OCI-M2 (cell line): ENCODE measurements around the gene ATP6V1G1.
"Not testable (repeated sequence)": the region's sequence is repeated elsewhere in the genome, so short reads cannot be mapped to it uniquely, and the experiment has no call there.

ENCODE experiments used
- DNase-seq: peaks from one replicate; lab custom pipeline; 2025; ENCODE audit not compliant: unreplicated experiment; lab: John Stamatoyannopoulos, UW

Gene ATP6V1G1

DNA sequence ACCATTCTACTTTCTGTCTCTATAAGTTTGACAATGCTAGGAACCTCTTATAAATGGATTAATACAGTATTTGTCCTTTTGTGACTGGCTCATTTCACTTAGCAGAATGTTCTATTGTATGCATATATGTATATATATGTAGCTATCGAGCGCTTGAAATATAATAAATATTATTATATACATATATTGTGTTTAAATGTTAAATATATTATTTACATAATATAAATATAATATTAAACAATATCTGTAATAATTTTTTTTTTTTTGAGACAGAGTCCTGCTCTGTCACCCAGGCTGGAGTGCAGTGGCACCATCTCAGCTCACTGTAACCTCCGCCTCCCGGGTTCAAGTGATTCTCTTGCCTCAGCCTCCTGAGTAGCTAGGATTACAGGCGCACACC lies 9.4 kb upstream of the ATP6V1G1 start:
- not testable (repeated sequence) for DNase-seq

DNA sequence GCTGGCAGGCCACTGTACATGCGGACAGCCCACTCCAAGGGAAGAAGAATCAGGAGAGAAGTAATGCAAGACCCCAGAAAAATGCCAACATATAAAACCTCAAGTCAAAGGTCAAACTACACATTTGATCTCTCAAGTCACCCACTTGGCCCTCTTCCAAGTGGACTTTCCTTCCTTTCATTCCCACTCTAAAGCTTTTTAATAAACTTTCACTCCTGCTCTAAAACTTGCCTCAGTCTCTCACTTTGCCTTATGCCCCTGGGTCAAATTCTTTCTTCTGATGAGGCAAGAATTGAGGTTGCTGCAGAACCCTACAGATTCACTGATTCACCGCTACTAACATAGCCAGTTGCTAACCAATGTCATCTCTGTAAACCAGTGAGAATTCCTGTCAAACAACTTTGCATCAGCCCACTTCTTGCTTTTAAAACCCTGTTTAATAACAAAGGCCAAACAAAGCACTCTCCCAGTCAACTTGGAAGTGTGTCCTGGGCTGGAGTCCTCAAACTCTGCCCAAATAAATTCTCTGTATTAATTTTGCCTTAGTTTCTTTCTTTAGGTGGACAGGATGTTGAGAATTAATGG lies 6.9 kb upstream of the ATP6V1G1 start:
- DNase-seq, result no peak

DNA sequence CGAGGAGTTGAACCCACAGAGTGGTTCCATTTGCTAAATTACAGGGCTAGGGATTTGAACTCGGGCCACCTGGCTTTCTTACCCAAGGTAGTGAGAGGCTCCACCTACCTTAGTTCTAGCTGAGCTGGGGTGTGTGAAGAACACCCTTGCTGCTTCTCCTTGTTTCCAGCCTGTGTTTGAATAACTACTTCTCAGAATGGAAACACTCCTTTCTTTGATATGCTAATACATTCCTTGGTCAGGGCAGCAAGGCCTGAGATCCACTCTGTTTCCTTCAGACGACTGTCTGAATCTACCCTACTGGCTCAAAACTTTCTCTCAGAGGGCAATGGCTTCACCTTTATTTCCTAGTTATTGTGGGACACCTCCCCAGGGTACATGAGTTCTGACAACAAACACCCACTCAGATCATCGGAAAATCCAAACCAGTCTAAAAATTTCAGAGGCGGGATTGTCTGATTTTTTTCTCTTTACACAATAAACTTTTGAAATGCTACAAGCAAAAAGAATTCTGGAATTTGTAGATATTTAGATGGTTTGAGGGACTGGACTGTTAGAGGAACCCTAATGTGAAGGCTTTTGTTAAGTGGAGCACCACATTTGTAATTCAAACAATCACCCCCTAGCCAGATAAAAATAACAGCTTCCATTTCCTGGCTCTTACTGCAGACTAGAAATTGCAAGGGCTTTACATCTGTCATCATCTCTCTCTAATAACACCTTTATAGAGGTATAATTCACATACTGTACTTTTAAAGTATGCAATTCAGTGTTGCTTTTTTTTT lies 4.0 kb upstream of the ATP6V1G1 start:
- no peak for DNase-seq

DNA sequence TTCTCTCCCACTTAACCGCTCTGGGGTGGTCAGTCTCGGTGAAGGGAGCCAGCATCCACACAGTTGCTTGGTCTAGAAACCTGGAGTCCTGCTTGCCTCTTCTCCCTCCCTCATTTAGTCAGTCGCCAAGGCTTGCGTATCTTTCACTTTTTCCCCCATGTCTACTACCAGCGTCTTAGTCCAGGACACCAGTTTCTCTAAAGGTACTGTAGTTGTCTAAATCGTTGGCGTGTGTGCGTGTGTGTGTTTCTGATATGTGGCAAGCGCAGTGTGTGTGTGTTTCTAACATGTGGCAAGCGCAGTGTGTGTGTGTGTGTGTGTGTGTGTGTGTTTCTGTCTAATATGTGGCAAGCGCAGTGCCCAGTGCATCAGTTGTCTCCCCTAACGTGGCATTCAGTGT lies 641 bp downstream of the ATP6V1G1 start:
- no peak for DNase-seq

DNA sequence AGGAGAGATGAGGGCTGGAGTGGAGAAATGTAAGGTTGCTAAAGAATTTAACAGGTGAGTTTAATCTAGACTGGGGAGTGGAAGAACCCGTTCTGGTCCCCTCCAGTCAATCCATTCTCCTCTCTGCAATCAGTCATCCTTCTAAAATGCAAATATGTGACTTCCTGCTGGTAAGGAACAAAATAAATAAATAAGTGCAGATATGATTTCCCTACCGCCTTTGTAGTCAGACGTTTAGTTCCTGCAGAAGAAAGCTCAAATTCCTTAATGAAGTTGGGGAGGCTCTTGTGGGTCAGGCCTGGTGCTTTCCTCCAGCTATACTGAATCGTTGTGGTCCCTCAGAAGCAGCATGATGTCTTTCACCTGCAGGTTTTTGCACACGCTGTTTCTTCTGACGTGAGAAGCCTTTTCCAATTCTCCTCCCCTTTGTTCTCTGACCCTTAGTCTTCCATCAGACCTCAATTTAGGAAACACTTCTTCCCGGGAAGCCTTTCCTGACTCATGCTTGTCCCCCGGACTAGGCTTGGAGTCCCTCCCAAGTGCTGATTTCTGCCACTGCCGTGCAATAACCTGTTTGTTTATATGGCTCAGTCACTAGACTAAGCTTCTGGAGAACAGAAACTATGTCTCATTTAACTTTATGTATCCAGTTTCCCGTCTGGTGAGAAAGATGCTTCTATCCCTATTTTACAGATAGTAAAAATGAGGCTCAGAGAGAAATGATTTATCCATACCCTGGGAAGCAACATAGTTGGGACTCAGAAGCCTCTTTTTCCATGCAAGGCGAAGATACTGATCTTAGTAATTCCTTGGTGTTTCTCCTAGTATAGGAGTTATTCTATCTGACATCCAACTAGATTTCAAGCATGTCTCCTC lies 1.3 kb downstream of the ATP6V1G1 start:
- no peak for DNase-seq

DNA sequence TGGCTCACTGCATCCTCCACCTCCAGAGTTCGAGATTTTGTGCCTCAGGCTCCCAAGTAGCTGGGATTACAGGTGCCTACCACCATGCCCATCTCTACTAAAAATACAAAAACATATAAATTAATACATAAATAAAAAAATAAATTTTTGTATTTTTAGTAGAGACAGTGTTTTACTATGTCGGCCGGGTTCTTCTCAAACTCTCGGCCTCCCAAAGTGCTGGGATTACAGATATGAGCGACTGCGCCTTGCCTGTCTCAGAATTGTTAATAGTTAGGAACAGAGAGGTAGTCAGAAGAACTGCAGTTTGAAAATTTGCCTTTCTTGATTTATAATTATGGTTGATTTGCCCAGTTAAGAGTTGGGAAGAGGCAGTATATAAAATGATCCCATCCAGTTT lies 2.8 kb downstream of the ATP6V1G1 start:
- no peak for DNase-seq

DNA sequence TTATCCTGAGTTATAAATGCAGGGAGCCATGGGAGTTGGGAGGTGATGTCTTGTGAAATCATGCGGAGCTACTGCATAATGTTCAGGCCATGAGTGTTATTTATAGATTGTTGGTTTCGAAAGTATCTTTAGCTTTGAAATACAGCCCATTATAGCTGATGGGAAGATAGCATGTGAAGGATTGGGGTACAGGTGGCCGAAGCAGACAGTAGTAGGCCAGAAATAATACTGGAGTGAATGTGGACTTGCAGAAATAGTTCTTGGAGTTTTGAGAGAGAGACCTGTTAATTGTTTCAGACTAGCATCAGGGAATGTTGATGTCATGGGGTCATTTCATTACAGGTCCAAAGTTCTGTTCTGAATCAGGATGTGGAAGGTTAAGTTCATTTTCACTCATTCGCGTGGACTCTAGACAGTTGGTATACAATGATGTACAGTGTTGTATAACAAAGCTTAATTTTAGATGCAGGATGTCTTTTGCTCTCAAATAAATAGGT lies 3.8 kb downstream of the ATP6V1G1 start:
- no peak for DNase-seq

DNA sequence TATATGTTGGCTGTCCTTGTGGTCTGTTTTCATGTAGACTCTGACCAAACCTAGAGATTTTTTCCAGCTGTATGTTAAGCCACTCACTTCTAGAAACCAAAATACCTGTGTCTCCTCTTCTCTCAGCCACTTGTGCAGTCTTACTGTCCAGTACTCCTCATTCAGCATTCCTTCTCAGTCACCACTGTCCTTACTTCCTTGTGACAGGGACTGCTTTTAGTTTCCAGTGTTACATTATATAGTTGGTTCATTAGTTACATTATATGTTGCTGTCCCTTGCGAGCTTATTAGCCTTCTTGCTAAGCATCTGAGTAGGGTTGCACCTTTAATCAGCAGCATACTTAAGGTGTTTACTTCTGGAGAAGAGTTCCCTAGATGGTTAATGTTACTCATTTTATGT lies 4.3 kb downstream of the ATP6V1G1 start:
- no peak for DNase-seq

DNA sequence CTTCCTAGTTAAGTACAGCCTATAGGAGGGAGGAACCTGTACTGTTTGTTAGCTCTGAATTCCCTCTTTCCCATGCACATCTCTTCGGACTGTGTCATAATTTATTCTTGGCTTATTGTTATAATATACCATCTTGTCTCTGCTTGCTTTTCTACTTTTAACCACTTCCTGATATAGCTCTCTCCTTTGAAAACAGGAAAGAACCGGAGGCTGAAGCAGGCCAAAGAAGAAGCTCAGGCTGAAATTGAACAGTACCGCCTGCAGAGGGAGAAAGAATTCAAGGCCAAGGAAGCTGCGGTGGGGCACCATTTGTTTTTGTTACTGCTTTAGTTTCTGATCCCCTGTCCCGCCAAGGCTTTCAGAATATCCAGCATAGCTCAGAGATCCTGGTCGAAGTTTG lies 4.8 kb downstream of the ATP6V1G1 start:
- no peak for DNase-seq

DNA sequence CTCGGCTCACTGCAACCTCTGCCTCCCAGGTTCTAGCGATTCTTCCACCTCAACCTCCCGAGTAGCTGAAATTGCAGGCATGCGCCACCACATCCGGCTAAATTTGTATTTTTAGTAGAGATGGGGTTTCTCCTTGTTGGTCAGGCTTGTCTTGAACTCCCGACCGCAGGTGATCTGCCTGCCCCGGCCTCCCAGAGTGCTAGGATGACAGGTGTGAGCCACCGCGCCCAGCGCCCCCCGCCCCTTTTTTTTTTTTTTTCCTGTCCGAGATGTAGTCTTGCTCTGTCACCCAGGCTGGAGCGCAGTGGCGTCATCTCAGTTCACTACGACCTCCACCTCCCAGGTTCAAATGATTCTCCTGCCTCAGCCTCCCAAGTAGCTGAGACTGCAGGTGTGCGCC lies 6.6 kb downstream of the ATP6V1G1 start:
- no peak for DNase-seq

DNA sequence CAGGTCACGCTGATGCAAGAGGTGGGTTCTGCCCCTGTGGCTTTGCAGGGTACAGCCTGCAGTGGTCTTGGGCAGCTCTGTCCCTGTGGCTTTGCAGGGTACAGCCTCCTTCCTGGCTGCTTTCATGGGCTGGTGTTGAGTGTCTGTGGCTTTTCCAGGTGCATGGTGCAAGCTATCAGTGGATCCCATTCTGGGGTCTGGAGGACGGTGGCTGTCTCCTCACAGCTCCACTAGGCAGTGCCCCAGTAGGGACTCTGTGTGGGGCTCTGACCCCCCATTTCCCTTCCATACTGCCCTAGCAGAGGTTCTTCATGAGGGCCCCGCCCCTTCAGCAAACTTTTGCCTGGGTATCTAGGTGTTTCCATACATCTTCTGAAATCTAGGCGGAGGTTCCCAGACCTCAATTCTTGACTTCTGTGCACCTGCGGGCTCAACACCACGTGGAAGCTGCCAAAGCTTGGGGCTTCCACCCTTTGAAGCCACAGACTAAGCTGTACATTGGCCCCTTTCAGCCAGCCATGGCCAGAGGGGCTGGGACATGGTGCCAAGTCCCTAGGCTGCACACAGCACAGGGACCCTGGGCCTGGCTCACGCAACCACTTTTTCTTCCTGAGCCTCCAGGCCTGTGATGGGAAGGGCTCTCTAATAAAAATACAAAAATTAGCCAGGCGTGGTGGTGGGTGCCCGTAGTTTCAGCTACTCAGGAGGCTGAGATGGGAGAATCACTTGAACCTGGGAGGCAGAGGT lies 13.1 kb downstream of the ATP6V1G1 start:
- not testable (repeated sequence) for DNase-seq

DNA sequence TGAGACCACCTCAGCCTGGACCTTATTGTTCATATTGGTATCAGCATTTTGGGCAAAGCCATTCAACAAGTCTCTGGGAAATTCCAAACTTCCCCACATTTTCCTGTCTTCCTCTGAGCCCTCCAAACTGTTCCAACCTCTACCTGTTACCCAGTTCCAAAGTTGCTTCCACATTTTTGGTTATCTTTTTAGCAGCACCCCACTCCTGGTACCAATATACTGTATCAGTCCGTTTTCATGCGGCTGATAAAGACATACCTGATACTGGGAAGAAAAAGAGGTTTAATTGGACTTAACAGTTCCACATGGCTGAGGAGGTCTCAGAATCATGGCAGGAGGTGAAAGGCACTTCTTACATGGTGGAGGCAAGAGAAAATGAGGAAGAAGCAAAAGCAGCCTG lies 14.2 kb downstream of the ATP6V1G1 start:
- not testable (repeated sequence) for DNase-seq

DNA sequence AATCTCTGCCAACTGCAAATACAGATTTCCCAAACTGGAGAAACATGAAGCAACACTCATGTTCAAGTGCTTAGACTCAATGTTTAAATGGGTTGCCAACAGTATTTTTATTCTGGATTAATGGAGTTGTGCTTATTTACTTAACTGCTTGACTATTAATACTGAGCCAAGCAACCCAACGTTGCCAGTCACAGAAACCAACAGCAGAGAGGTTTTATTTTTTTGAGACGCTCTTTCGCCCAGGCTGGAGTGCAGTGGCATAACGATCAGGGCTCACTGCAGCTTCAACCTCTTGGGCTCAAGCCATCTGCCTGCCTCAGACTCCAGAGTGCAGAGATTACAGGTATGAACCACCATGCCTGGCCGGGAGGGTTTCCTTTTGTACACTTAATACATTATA lies 15.1 kb downstream of the ATP6V1G1 start:
- no peak for DNase-seq

DNA sequence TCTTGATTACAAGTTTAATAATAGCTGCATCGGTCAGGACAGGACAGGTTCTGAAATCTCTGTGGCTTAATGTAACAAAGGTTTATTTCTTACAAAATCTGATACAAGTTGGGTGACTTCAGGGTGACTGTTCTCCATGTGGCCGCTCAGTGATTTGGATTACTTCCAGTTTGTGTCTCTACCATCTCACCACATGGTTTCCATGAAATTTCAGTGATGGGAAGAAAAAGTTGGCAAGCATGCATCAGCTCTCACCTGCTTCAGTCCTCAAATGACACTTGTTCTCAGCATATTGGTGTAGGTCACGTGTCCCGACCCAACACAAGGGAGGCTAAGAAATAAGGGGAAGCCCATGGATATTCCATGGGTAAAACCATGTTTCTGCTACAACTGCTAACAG lies 15.7 kb downstream of the ATP6V1G1 start:
- DNase-seq, result no peak

DNA sequence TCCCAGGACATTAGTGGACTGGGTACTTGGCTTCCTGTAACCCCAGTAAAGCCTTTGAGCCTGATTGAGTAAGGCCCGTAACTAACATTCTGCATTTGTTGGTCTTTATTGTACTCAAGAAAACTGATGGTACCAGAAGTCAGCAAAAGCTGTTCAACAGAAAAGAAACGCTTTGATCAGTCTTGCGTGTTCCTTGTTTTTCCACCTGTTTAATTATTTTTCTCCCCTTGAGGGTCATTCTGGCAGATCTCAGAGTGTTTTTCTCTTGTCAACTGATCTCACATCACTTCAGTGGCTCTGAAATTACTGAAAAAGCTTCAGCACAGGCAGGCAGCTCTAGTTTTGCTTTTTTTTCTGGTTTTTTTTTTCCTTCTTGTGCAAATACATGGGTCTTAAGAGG lies 17.4 kb downstream of the ATP6V1G1 start:
- DNase-seq, result no peak

DNA sequence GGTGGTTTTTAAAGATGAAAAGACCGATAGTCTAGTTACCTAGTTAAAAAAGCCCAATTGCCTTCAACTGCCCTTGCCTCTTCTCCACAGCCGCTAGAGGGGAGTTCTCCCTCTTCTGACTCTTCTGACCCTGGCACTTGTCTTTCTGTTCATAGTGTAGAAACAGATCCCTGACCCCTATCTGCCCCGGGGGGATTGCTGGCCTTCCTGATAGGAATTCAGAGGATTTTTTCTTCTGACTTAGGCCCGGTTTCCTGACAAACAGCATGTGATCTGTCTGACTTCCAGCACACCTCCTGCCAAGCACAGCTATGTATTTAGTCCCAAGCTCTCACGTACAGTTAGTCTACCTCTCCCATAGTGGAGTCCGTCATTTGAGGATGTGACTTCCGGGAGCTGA lies 18.5 kb downstream of the ATP6V1G1 start:
- DNase-seq, result no peak

DNA sequence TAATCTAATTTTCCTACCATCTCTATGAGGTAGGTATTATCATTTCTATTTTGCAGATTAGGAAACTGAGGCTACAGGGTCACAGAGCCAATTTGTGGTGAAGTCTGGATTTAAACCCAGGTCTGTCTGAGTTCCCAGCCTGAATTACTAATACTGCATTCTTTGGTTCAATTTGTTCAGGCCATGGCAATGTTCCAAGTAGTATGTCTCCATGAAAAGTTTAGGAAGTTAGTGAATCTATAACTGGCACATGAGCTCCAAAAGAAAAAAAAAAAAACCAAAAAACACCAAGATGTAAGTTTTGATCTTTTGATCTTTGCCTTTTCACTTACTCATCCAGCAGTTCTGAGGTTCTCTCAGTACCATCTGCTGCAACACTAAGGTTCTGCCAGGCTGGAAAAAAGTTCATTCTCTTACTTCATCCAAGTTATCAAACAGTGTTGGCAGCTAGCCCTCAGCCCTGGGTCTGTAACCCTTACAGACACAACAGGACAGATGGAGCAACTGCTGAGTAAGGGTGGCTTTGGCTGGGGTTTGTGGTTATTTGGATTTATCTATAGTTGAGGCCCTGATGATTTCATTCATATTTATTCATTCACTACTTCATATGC lies 19.1 kb downstream of the ATP6V1G1 start:
- DNase-seq, result no peak

DNA sequence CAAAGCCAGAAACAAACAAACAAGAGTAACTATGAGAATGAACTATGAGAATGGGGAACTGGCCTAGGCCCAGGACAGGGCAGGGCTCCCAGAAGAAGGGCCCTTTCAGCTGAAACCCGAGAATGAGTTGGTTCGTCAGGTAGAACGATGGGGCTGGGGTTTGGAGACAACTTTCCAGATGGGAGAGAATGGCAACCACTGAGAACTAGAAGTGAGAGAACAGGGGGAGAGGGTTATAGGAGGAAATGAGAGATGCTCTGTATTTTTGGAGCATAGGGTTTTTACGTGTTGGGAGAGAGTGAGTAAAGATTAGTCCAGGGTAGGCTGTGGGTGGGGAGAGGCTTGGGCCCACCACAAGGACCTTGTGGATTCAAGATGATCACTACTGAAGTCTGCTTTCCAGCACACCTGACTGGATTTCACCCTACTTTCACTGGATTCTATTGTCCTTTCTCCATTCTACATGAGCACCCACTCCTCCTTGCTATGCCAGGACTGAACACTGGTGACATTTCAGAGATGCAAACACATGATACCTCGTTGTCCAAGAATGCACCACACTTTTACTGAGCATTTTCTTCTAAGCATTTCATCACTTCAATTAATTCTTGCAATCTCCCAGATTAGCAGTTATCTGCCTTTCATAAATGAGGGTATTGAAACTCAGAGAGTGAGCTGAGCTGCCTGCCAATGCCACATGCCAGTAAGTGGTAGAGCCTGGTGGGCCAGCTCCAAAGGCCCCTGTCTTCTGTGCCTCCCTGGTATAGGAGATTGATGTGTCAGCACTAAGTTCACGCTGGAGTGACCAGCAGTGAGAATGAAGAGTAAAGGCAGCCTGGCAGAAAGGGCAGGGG lies 20.3 kb downstream of the ATP6V1G1 start:
- no peak for DNase-seq

DNA sequence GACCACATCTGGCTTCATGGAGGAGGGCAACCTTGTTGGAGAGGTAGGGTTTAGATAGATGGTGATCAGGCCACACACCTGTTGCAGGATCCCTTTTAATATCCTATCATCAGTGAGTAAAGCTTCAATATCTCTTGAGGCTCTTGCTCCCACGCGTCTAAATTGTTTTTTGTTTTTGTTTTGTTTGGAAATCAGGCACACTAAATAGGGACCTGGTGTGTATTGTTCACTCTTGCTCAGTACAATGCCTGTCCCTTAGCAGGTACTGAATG lies 20.9 kb downstream of the ATP6V1G1 start:
- DNase-seq, result no peak
